ENCODE results near the gene PLCL1.

Gene PLCL1

DNA sequence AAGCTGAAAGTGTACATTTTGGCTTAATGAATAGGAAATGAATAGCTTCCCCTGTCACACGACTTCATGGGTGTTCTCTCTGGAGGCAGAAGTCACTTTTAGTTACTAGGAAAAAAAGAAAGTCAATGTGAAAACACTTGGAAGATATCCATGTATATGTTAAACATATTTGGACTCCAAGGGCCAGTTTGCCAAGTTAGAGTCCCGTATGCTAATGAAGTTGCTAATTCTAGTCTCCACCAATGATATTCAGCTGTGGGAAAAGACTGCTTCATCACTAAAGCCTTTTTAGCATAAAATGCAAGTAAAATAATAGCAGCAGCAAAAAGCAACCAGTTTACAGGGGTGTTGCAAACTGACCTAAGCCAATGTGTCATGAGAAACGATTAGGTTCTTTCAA is 108.7 kb downstream of the PLCL1 start:
- Mint-ChIP-seq H3K4me3 (no peak overlapping the region), H3K4me1 (no peaks in the 10 kb centered on the region), H3K36me3 (ENCODE audit: insufficient read depth) (no peaks in the 10 kb centered on the region), H3K27ac (ENCODE audit: low read depth) (no peak overlapping the region), H3K27me3 (peaks cover 30% of the 10 kb centered on the region), H3K9me3 (no peaks in the 10 kb centered on the region)
- DNase-seq (ENCODE audit: low spot score in 2 of 2), result no peak
- ATAC-seq (replicated peaks; ENCODE audit: extremely low read depth, poor library complexity, severe bottlenecking), result no peak

DNA sequence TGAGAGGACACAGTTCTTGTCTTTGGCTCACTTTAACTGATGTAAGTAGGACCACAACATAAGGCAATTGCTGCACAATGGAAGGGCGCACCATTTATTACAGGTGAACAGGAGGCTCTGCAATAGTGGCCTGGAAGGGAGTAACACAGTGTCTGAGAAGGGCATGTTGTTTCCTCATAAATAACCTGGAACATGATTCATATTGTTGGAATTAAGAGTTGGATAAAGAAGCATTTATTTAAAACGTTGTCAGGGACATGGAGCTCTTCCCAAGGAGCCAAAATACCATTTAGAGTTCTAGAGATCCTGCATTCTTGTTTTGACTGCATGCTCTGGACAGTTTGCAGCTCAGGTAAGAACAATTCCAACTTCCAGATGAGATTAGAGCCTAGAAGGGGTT is 110.4 kb downstream of the PLCL1 start:
- DNase-seq (ENCODE audit: low spot score in 2 of 2) (no peak), ATAC-seq (replicated peaks; ENCODE audit: extremely low read depth, poor library complexity, severe bottlenecking) (no peak)
- H3K36me3 Mint-ChIP-seq (ENCODE audit: insufficient read depth), result no peaks in the 10 kb centered on the region
- peaks cover 17% of the 10 kb centered on the region for H3K27me3 Mint-ChIP-seq
- no peak overlapping the region for H3K27ac Mint-ChIP-seq (ENCODE audit: low read depth)
- peaks cover 5% of the 10 kb centered on the region for H3K9me3 Mint-ChIP-seq
- no peak overlapping the region for H3K4me3 Mint-ChIP-seq
- H3K4me1 Mint-ChIP-seq, result no peaks in the 10 kb centered on the region

- no peaks in the 10 kb centered on the region for H3K4me1 Mint-ChIP-seq
- no peaks in the 10 kb centered on the region for H3K36me3 Mint-ChIP-seq (ENCODE audit: insufficient read depth)
- no peak overlapping the region for H3K4me3 Mint-ChIP-seq
- DNase-seq (ENCODE audit: low spot score in 2 of 2), result no peak
- H3K9me3 Mint-ChIP-seq, result peaks cover 5% of the 10 kb centered on the region
- ATAC-seq (replicated peaks; ENCODE audit: extremely low read depth, poor library complexity, severe bottlenecking), result no peak
- no peak overlapping the region for H3K27ac Mint-ChIP-seq (ENCODE audit: low read depth)
- H3K27me3 Mint-ChIP-seq, result peaks cover 8% of the 10 kb centered on the region
Observed at GRCh38 chr2:197915548-197916265, 111.3 kb downstream of the PLCL1 start.

DNA sequence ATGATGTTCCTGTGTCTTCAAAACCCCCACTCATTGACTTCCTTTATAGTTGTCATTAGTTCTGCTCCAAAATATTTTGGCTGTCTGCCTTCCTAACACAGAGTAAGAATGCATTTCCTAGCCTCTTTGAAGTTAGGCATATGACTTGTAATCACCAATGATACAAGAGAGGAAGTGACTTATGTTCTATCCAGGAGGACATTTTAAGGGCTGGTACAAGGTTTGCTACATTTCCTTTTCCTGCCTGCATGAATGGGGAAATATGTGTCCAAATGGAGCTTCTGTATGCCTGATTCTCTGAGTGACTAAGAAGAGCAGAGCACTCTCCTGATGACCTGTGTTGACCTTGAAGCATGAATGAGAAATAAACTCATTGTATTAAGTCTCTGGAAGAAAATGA is 115.1 kb downstream of the PLCL1 start:
- Mint-ChIP-seq H3K27me3 (no peaks in the 10 kb centered on the region), H3K9me3 (peaks cover 5% of the 10 kb centered on the region), H3K4me3 (no peak overlapping the region), H3K36me3 (ENCODE audit: insufficient read depth) (no peaks in the 10 kb centered on the region), H3K4me1 (no peaks in the 10 kb centered on the region), H3K27ac (ENCODE audit: low read depth) (no peak overlapping the region)
- ATAC-seq (replicated peaks; ENCODE audit: extremely low read depth, poor library complexity, severe bottlenecking), result no peak
- no peak for DNase-seq (ENCODE audit: low spot score in 2 of 2)

DNA sequence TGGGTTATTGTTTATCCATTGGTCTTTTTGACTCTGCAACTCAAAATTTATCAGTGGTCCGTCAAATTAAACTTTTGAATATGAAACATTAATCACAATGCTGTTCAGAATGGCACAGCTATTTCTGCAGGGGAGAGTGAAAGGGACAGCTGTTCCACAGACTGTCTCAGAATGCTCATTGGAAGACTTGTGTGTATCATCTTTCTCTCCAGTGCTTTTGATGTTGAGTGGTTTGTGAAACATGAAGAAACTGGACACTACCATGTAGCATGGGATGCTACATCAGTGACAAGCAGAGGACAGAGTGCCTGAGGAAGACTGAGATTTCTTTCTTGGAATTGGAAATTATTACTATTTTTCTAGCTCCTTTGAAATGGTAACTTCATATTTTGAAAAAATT is 115.7 kb downstream of the PLCL1 start:
- H3K27ac Mint-ChIP-seq (ENCODE audit: low read depth), result no peak overlapping the region
- no peak overlapping the region for H3K4me3 Mint-ChIP-seq
- ATAC-seq (replicated peaks; ENCODE audit: extremely low read depth, poor library complexity, severe bottlenecking) (no peak), DNase-seq (ENCODE audit: low spot score in 2 of 2) (no peak)
- H3K36me3 Mint-ChIP-seq (ENCODE audit: insufficient read depth), result no peaks in the 10 kb centered on the region
- H3K9me3 Mint-ChIP-seq, result peaks cover 5% of the 10 kb centered on the region
- no peaks in the 10 kb centered on the region for H3K27me3 Mint-ChIP-seq
- no peaks in the 10 kb centered on the region for H3K4me1 Mint-ChIP-seq

DNA sequence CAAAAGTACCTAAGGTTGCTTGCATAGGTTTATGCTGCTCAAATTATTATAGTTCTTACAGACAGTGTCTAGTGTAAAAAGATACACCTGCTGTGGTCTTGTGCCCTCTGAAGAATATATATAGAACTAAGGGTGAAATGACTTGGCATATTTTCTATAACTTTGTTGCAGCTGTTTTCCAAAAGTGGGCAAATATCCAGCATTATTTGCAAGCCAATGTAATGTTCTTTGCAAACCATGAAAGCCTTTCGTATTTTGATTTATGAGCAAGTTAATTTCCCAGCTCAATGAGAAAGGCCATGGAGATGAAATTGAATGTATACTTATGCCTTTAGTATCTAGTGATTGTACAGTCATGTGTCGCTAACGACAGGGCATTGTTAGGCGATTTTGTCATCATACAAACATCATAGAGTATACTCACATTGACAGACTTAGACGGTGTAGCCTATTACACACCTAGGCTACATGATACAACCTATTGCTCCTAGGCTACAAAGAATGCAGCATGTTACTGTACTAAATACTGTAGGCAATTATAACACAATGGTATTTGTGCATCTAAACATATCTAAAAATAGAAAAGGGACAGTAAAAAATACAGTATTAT is 116.3 kb downstream of the PLCL1 start:
- Mint-ChIP-seq H3K4me3 (no peak overlapping the region), H3K27ac (ENCODE audit: low read depth) (no peak overlapping the region), H3K4me1 (no peaks in the 10 kb centered on the region), H3K36me3 (ENCODE audit: insufficient read depth) (no peaks in the 10 kb centered on the region), H3K9me3 (peaks cover 5% of the 10 kb centered on the region), H3K27me3 (no peaks in the 10 kb centered on the region)
- DNase-seq (ENCODE audit: low spot score in 2 of 2) (no peak), ATAC-seq (replicated peaks; ENCODE audit: extremely low read depth, poor library complexity, severe bottlenecking) (no peak)

DNA sequence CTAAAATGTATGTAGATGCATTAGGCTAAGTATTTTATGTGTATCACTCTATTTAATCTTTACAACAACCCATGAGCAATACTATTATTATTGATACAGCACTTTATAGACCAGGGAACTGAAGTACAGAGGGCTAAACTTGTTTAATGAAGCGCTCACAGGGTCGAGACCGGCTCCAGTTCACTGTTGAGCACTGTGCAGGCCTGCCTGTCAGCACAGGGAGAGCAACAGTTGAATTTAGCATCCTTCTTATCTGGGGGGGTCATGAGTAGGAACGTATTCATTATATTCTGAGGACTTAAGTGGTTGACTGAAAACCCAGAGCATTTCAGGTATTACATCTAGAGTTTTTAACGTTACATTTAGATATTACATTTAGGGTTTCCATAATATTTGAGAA is 120.1 kb downstream of the PLCL1 start:
- H3K4me3 Mint-ChIP-seq, result no peak overlapping the region
- H3K36me3 Mint-ChIP-seq (ENCODE audit: insufficient read depth), result no peaks in the 10 kb centered on the region
- H3K4me1 Mint-ChIP-seq, result no peaks in the 10 kb centered on the region
- H3K9me3 Mint-ChIP-seq, result peaks cover 2% of the 10 kb centered on the region
- H3K27me3 Mint-ChIP-seq, result no peaks in the 10 kb centered on the region
- ATAC-seq (replicated peaks; ENCODE audit: extremely low read depth, poor library complexity, severe bottlenecking) (no peak), DNase-seq (ENCODE audit: low spot score in 2 of 2) (no peak)
- no peak overlapping the region for H3K27ac Mint-ChIP-seq (ENCODE audit: low read depth)

- DNase-seq (ENCODE audit: low spot score in 2 of 2) (no peak), ATAC-seq (replicated peaks; ENCODE audit: extremely low read depth, poor library complexity, severe bottlenecking) (no peak)
- Mint-ChIP-seq H3K4me1 (no peaks in the 10 kb centered on the region), H3K27me3 (no peaks in the 10 kb centered on the region), H3K4me3 (no peak overlapping the region), H3K27ac (ENCODE audit: low read depth) (no peak overlapping the region), H3K9me3 (no peaks in the 10 kb centered on the region), H3K36me3 (ENCODE audit: insufficient read depth) (no peaks in the 10 kb centered on the region)
Observed at GRCh38 chr2:197925204-197925603, 120.8 kb downstream of the PLCL1 start.

- no peaks in the 10 kb centered on the region for H3K27me3 Mint-ChIP-seq
- ATAC-seq (replicated peaks; ENCODE audit: extremely low read depth, poor library complexity, severe bottlenecking) (no peak), DNase-seq (ENCODE audit: low spot score in 2 of 2) (no peak)
- no peaks in the 10 kb centered on the region for H3K9me3 Mint-ChIP-seq
- H3K4me1 Mint-ChIP-seq, result no peaks in the 10 kb centered on the region
- no peak overlapping the region for H3K27ac Mint-ChIP-seq (ENCODE audit: low read depth)
- no peak overlapping the region for H3K4me3 Mint-ChIP-seq
- H3K36me3 Mint-ChIP-seq (ENCODE audit: insufficient read depth), result no peaks in the 10 kb centered on the region
Observed at GRCh38 chr2:197925976-197926375, 121.6 kb downstream of the PLCL1 start.

DNA sequence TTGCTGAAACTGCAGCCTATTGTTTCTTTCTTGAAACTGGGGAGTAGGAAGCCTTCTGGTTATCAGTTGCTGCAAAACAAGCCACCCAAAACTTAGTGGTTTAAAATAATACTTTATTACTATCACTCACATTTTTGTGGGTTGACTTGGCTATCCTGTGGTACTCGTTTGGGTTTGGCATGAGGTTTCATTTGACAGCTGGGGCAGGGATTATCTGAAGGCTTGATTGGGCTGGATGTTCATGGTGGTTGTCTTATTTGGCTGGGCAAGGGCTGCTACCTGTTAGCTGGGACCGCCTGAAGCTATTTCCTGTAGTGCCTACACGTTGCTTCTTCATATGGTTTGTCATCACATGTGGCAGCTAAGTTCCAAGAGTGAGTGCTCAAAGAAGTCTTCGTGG is 122.3 kb downstream of the PLCL1 start:
- ATAC-seq (replicated peaks; ENCODE audit: extremely low read depth, poor library complexity, severe bottlenecking) (no peak), DNase-seq (ENCODE audit: low spot score in 2 of 2) (no peak)
- Mint-ChIP-seq H3K27me3 (no peaks in the 10 kb centered on the region), H3K4me3 (no peak overlapping the region), H3K27ac (ENCODE audit: low read depth) (no peak overlapping the region), H3K9me3 (no peaks in the 10 kb centered on the region), H3K4me1 (no peaks in the 10 kb centered on the region), H3K36me3 (ENCODE audit: insufficient read depth) (no peaks in the 10 kb centered on the region)

GRCh38 chr2:197927994-197928393 is 123.6 kb downstream of the PLCL1 start:
- H3K27ac Mint-ChIP-seq (ENCODE audit: low read depth), result no peak overlapping the region
- ATAC-seq (replicated peaks; ENCODE audit: extremely low read depth, poor library complexity, severe bottlenecking), result no peak
- H3K4me1 Mint-ChIP-seq, result no peaks in the 10 kb centered on the region

DNA sequence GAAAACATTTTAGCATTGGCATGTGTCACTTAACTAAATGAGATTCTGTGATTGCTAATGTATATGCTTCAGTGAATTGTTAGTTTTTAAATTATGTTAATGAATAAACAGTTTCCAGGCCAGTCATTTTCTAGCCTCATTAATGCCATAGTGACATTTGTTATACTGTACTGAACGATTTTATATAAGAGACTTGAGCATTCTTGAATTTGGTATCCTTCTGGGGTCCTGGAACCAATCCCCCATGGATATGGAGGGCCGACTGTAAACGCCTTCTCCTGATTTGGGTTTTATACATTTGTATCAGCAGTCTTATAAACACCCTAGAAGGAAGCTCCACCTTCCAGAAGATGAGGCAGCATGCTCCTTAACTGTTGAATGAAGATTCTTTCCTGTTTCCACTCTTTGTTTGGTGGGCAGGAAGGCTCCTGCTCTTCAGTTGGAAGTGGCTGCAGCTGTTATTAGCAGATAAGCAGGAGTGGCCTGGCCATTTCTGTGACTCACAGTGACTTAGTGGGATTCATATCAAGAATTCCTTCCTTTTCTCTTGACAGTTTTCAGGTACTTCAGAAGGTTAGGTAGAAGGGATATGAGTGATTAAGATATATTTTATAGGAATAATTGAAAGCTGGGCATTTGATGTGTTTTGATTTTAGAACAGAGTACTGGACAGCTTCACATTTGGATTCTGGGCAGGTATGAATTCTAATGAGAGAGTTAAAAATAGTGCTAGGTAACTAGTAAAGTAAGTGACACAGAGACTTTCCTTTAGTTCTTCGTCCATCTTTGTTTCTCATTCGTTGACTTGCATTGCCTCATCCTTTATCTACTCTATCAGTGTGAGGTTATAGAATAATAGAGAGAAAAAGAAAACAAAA is 124.9 kb downstream of the PLCL1 start:
- no peaks in the 10 kb centered on the region for H3K27me3 Mint-ChIP-seq
- H3K4me3 Mint-ChIP-seq, result no peak overlapping the region
- ATAC-seq (replicated peaks; ENCODE audit: extremely low read depth, poor library complexity, severe bottlenecking), result no peak

More at GRCh38 chr2:197927994-197928393, 123.6 kb downstream of the PLCL1 start:
- H3K9me3 Mint-ChIP-seq, result no peaks in the 10 kb centered on the region
- no peaks in the 10 kb centered on the region for H3K27me3 Mint-ChIP-seq
- no peaks in the 10 kb centered on the region for H3K36me3 Mint-ChIP-seq (ENCODE audit: insufficient read depth)
- no peak overlapping the region for H3K4me3 Mint-ChIP-seq
- no peak for DNase-seq (ENCODE audit: low spot score in 2 of 2)

GRCh38 chr2:197929886-197930227 is 125.5 kb downstream of the PLCL1 start:
- H3K9me3 Mint-ChIP-seq, result no peaks in the 10 kb centered on the region
- ATAC-seq (replicated peaks; ENCODE audit: extremely low read depth, poor library complexity, severe bottlenecking) (no peak), DNase-seq (ENCODE audit: low spot score in 2 of 2) (no peak)
- H3K4me1 Mint-ChIP-seq, result no peaks in the 10 kb centered on the region
- H3K4me3 Mint-ChIP-seq, result no peak overlapping the region
- H3K27me3 Mint-ChIP-seq, result no peaks in the 10 kb centered on the region
- H3K27ac Mint-ChIP-seq (ENCODE audit: low read depth), result no peak overlapping the region
- H3K36me3 Mint-ChIP-seq (ENCODE audit: insufficient read depth), result no peaks in the 10 kb centered on the region

More for the DNA sequence above, 124.9 kb downstream of the PLCL1 start:
- Mint-ChIP-seq H3K27ac (ENCODE audit: low read depth) (no peak overlapping the region), H3K36me3 (ENCODE audit: insufficient read depth) (no peaks in the 10 kb centered on the region), H3K4me1 (no peaks in the 10 kb centered on the region), H3K9me3 (no peaks in the 10 kb centered on the region)
- no peak for DNase-seq (ENCODE audit: low spot score in 2 of 2)
